T-helper 9 cell (primary cell): ENCODE data around the gene TMEM92.

Source experiments
- DNase-seq: peaks from one replicate; pipeline ENCODE4 v3.0.0-alpha.2; 2020

The TMEM92 gene

DNA sequence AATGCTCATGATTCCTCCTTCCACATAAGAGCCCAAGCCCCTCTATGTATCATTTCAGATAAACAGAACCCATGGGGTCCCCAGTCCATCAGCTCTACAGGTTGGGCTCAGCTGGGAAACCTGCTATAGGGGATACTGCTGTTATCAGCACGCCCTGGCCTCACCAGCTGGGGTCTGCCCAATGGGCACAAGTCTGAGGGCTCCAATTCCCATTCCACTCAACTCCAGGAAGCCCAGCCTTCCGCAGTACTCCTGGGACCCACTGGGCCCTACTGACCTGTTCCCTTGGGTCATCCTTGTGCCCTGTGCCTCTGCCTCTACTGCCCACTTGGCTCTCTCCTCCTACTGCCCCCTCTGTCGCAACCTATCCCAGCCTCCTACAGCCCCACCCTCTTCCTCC lies 55.5 kb downstream of the TMEM92 start:
- DNase-seq, result no peak

DNA sequence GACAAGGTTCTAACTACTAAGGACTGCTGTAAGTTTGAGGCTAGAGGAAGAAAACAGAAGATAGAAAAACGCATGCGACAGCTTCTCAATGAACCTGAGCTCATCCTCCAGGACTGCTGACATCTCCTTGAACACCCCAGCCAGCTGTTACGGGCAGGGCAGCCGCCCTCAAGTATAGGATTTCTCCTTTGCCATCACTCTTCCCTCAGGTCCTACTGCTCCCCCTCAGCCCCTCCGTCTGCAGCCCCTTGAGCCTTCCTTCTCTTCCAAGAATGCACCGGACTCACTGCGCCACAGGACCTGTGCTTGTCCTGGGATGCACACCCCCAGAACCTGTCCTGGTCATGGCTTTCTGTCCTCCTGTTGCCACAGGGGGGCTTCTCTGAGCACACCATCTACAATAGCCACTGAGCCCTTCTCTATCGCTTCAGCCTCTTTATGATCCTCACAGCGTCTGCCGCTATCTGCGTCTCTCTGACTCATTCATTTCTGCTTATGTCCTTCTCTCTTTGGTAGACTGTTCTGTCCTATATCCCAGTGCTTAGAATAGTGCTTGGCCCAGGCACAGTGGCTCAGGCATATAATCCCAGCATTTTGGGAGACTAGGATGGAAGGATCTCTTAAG lies 56.0 kb downstream of the TMEM92 start:
- DNase-seq, result no peak
